GM19452 (cell line): Measurements from ENCODE around the gene VGLL2.
"Not testable (repeated sequence)": the region's sequence is repeated elsewhere in the genome, so short reads cannot be mapped to it uniquely, and the experiment has no call there.

Experiments used
- ATAC-seq: cut with Tn5 transposase; IDR thresholded peaks from one replicate; pipeline ENCODE4 v1.9.1; 2021; ENCODE audit not compliant: unreplicated experiment

VGLL2 gene

GRCh38 chr6:117265410-117266256 is at the start of gene VGLL2:
Gene VGLL2 (plus strand): TSS chr6:117265558. CDS start chr6:117265764, 206 bp downstream.
- ATAC-seq = no peak

- ATAC-seq = no peak
Measured at GRCh38 chr6:117222861-117223260, 42.5 kb upstream of the VGLL2 start.

GRCh38 chr6:117226778-117227177 is 38.6 kb upstream of the VGLL2 start:
- no peak for ATAC-seq

- no peak for ATAC-seq
Measured at GRCh38 chr6:117227245-117227962, 38.0 kb upstream of the VGLL2 start.

- ATAC-seq = no peak
Measured at GRCh38 chr6:117228202-117228601, 37.2 kb upstream of the VGLL2 start.

GRCh38 chr6:117229870-117230269 is 35.5 kb upstream of the VGLL2 start:
- ATAC-seq = no peak

- no peak for ATAC-seq
Measured at GRCh38 chr6:117231466-117231865, 33.9 kb upstream of the VGLL2 start.

GRCh38 chr6:117232196-117232595 is 33.2 kb upstream of the VGLL2 start:
- ATAC-seq = no peak

GRCh38 chr6:117233145-117233544 is 32.2 kb upstream of the VGLL2 start:
- no peak for ATAC-seq

- no peak for ATAC-seq
Measured at GRCh38 chr6:117237561-117237960, 27.8 kb upstream of the VGLL2 start.

GRCh38 chr6:117244571-117244970 is 20.8 kb upstream of the VGLL2 start:
- not testable (repeated sequence) for ATAC-seq

- not testable (repeated sequence) for ATAC-seq
Measured at GRCh38 chr6:117244979-117245378, 20.4 kb upstream of the VGLL2 start.

- ATAC-seq = no peak
Measured at GRCh38 chr6:117253785-117254184, 11.6 kb upstream of the VGLL2 start.

GRCh38 chr6:117262799-117263198 is 2.6 kb upstream of the VGLL2 start:
- no peak for ATAC-seq

GRCh38 chr6:117263353-117263927 is 1.9 kb upstream of the VGLL2 start:
- no peak for ATAC-seq

GRCh38 chr6:117264369-117264691 is 1.0 kb upstream of the VGLL2 start:
- ATAC-seq = peak; percentile 11

GRCh38 chr6:117264692-117265409 is 507 bp upstream of the VGLL2 start:
- peak; percentile 56 for ATAC-seq

- no peak for ATAC-seq
Measured at GRCh38 chr6:117266257-117267053, 1.1 kb downstream of the VGLL2 start.

- no peak for ATAC-seq
Measured at GRCh38 chr6:117267054-117267347, 1.6 kb downstream of the VGLL2 start.

- no peak for ATAC-seq
Measured at GRCh38 chr6:117267766-117268534, 2.6 kb downstream of the VGLL2 start.
